SK-N-SH (cell line): Measurements from ENCODE around the gene PTPRS. TPM values are rescaled to one million over a fixed set of nuclear protein-coding genes. Genes with fewer than 3 reads are reported as not detected.

Experiments used
- CTCF ChIA-PET: fragments of 300-600, 350-600 bp; formaldehyde crosslinking; extraction: SDS; loops from one replicate; lab custom pipeline; 2021; lab: Yijun Ruan, JAX
- POLR2A ChIA-PET: fragments of 350-600 bp; sonication (Branson Sonifier 250); formaldehyde crosslinking; extraction: SDS; loops from one replicate; lab custom pipeline; 2020; ENCODE audit warnings: antibody characterized with exemption, inconsistent platforms; lab: Yijun Ruan, JAX
- DNase-seq: peaks from one replicate; pipeline ENCODE4 v3.0.0; 2012
- H2AFZ ChIP-seq: fragments of 200-600 bp; sonication (generic); 2 replicates; pipeline ENCODE4 v1.8.1; 2016; ENCODE audit warnings: antibody characterized with exemption, mild to moderate bottlenecking, low read depth
- H3F3A ChIP-seq: fragments of 200-600 bp; sonication (generic); replicated peaks from 2 replicates; pipeline ENCODE3; 2016; ENCODE audit warnings: antibody characterized with exemption, mild to moderate bottlenecking; ENCODE audit not compliant: insufficient read depth
- H3K27ac ChIP-seq, 2 experiments: fragments of 200-500 bp in 1 of 2; fragments of 200-600 bp in 1 of 2; sonication (Bioruptor generic) in 1 of 2; sonication (generic), shearing (Covaris generic) in 1 of 2; 2 replicates each; pipeline versions ENCODE4 v1.5.1 to v1.6.1; 2014 to 2016; ENCODE audit warnings: low read depth in 2 of 2, inconsistent platforms in 1 of 2, low read length in 1 of 2, mild to moderate bottlenecking in 1 of 2, mixed read lengths in 1 of 2
- H3K27me3 ChIP-seq: fragments of 200-600 bp; sonication (generic), shearing (Covaris generic); 2 replicates; pipeline ENCODE4 v1.6.1; 2016; ENCODE audit warnings: mixed run types; ENCODE audit not compliant: insufficient read depth
- H3K36me3 ChIP-seq, 2 experiments: fragments of 200-500 bp in 1 of 2; fragments of 200-600 bp in 1 of 2; sonication (Bioruptor generic) in 1 of 2; sonication (generic) in 1 of 2; replicated peaks in 1 of 2; 2 replicates each; pipeline versions ENCODE3 to v1.5.1; 2014 to 2016; ENCODE audit warnings: low read length in 1 of 2, mild to moderate bottlenecking in 1 of 2; ENCODE audit not compliant: insufficient read depth in 2 of 2, control insufficient read depth in 1 of 2
- H3K4me1 ChIP-seq, 2 experiments: fragments of 200-500 bp in 1 of 2; fragments of 200-600 bp in 1 of 2; sonication (Bioruptor generic) in 1 of 2; sonication (generic), shearing (Covaris generic) in 1 of 2; 2 replicates each; pipeline versions ENCODE4 v1.5.1 to v1.6.1; 2014 to 2016; ENCODE audit warnings: low read depth in 1 of 2, low read length in 1 of 2, mixed run types in 1 of 2; ENCODE audit not compliant: insufficient read depth in 2 of 2, control insufficient read depth in 1 of 2
- H3K4me2 ChIP-seq: fragments of 200-600 bp; sonication (generic), shearing (Covaris generic); 2 replicates; pipeline ENCODE4 v1.6.1; 2017; ENCODE audit warnings: mixed run types
- H3K4me3 ChIP-seq, 2 experiments: fragments of 200-500 bp in 1 of 2; fragments of 200-600 bp in 1 of 2; sonication (Bioruptor generic) in 1 of 2; sonication (generic), shearing (Covaris generic) in 1 of 2; 2 replicates each; pipeline versions ENCODE4 v1.5.1 to v1.8.1; 2014 to 2016; ENCODE audit warnings: low read depth in 2 of 2, inconsistent platforms in 1 of 2, low read length in 1 of 2, mild to moderate bottlenecking in 1 of 2, mixed read lengths in 1 of 2, moderate library complexity in 1 of 2
- H3K79me2 ChIP-seq: fragments of 200-600 bp; sonication (generic); 2 replicates; pipeline ENCODE4 v1.8.1; 2017; ENCODE audit warnings: mild to moderate bottlenecking; ENCODE audit not compliant: insufficient read depth
- H3K9ac ChIP-seq: fragments of 200-600 bp; sonication (generic); 2 replicates; pipeline ENCODE4 v1.6.1; 2017; ENCODE audit warnings: mixed run types
- H3K9me2 ChIP-seq: fragments of 200-600 bp; sonication (generic); 2 replicates; pipeline ENCODE4 v1.6.1; 2017; ENCODE audit warnings: mixed run types
- H3K9me3 ChIP-seq: fragments of 200-600 bp; sonication (generic); 2 replicates; pipeline ENCODE4 v1.6.1; 2017; ENCODE audit warnings: mixed run types, mild to moderate bottlenecking, moderate library complexity
- H4K20me1 ChIP-seq: fragments of 200-600 bp; sonication (generic); 2 replicates; pipeline ENCODE4 v1.6.1; 2017; ENCODE audit warnings: mild to moderate bottlenecking, mixed run types; ENCODE audit not compliant: insufficient read depth
- ELF1 ChIP-seq: IDR thresholded peaks from 2 replicates; pipeline ENCODE4 v1.4.0; 2012
- FOXJ3 ChIP-seq: sonication (generic); formaldehyde crosslinking; IDR thresholded peaks from 2 replicates; pipeline ENCODE4 v1.5.1; 2020; ENCODE audit warnings: mild to moderate bottlenecking, missing genetic modification reagents
- FOXM1 ChIP-seq: IDR thresholded peaks from 2 replicates; pipeline ENCODE4 v1.4.0; 2012; ENCODE audit warnings: low read depth, mild to moderate bottlenecking
- GATA2 ChIP-seq: sonication (generic); formaldehyde crosslinking; IDR thresholded peaks from 2 replicates; pipeline ENCODE4 v1.5.0; 2020; ENCODE audit warnings: mild to moderate bottlenecking, missing genetic modification reagents
- MAX ChIP-seq: IDR thresholded peaks from 2 replicates; pipeline ENCODE4 v1.4.0; 2012; ENCODE audit warnings: low read depth
- NFIC ChIP-seq: IDR thresholded peaks from 2 replicates; pipeline ENCODE4 v1.4.0; 2012; ENCODE audit warnings: borderline replicate concordance
- POLR2AphosphoS5 ChIP-seq: IDR thresholded peaks from 2 replicates; pipeline ENCODE4 v1.6.1; 2012; ENCODE audit warnings: low read depth, low read length
- REST ChIP-seq: IDR thresholded peaks from 2 replicates; pipeline ENCODE4 v1.6.1; 2012; ENCODE audit warnings: mild to moderate bottlenecking, low read depth, low read length, moderate library complexity
- SIN3A ChIP-seq: IDR thresholded peaks from 2 replicates; pipeline ENCODE4 v1.6.1; 2012; ENCODE audit warnings: low read depth, mild to moderate bottlenecking, low read length, moderate library complexity, borderline replicate concordance
- SMC3 ChIP-seq: IDR thresholded peaks from 2 replicates; pipeline ENCODE4 v1.6.1; 2012; ENCODE audit warnings: low read depth, low read length, improper control_type of control experiment
- TAF1 ChIP-seq: IDR thresholded peaks from 2 replicates; pipeline ENCODE4 v1.6.1; 2012; ENCODE audit warnings: low read depth, mild to moderate bottlenecking, low read length, moderate library complexity, borderline replicate concordance
- TCF12 ChIP-seq: IDR thresholded peaks from 2 replicates; pipeline ENCODE4 v1.4.0; 2012
- TEAD4 ChIP-seq: IDR thresholded peaks from 2 replicates; pipeline ENCODE4 v1.4.0; 2012; ENCODE audit warnings: mild to moderate bottlenecking, borderline replicate concordance; ENCODE audit not compliant: insufficient read depth
- YY1 ChIP-seq: IDR thresholded peaks from 2 replicates; pipeline ENCODE4 v1.4.0; 2012; ENCODE audit warnings: low read depth, mild to moderate bottlenecking
- ZBTB33 ChIP-seq: IDR thresholded peaks from 2 replicates; pipeline ENCODE4 v1.4.0; 2012; ENCODE audit warnings: low read depth, borderline replicate concordance
- WGBS: methylation state at CpG from one replicate; pipeline ENCODE4 v1.1.6; 2017; ENCODE audit warnings: low lambda C conversion rate; 5-methylcytosine and 5-hydroxymethylcytosine counted together
- polyA plus RNA-seq, 3 experiments: library from polyadenylated mRNA; depleted of rRNA; stranded (reverse); fragments of >200 nt; gene quantifications; 2 replicates each; pipeline ENCODE4 v1.2.3, GENCODE V29; 2012
- TF ChIP-seq, protein P1 (sequence below): fragments of 150-350 bp; IDR thresholded peaks from 2 replicates; pipeline ENCODE4 v1.6.1; 2017; ENCODE audit warnings: antibody characterized with exemption, low read length, low read depth, borderline replicate concordance
- TF ChIP-seq, protein P2 (sequence below): fragments of 150-350 bp; IDR thresholded peaks from 2 replicates; pipeline ENCODE4 v1.6.1; 2016; ENCODE audit warnings: mild to moderate bottlenecking, low read depth, low read length
- TF ChIP-seq, protein P3 (sequence below): fragments of 200-600 bp; sonication (generic); IDR thresholded peaks from 2 replicates; pipeline ENCODE4 v1.6.1; 2017; ENCODE audit warnings: antibody characterized with exemption, mild to moderate bottlenecking, moderate library complexity
- TF ChIP-seq, protein P4 (sequence below): IDR thresholded peaks from 2 replicates; pipeline ENCODE4; 2012
- TF ChIP-seq, protein P5 (sequence below): IDR thresholded peaks from 2 replicates; pipeline ENCODE4 v1.4.0; 2012; ENCODE audit warnings: low read depth, borderline replicate concordance

The PTPRS gene
- polyA plus RNA-seq, 1 of the 3 experiments (the other 2 are of a cell fraction): 91.0 TPM

- Histone ChIP-seq H4K20me1 (peaks cover 23% of the 10 kb centered on the region; the same call in 1 of the 2 replicates), H3K9me2 (no peaks in the 10 kb centered on the region), H3K9ac (no peak overlapping the region), H3K27ac (no peak overlapping the region), H2AFZ (no peak overlapping the region), H3K4me1 (no peaks in the 10 kb centered on the region), H3K79me2 (no peaks in the 10 kb centered on the region), H3K4me3 (no peak overlapping the region), H3K9me3 (no peaks in the 10 kb centered on the region), H3K27me3 (no peaks in the 10 kb centered on the region), H3K36me3 (no peaks in the 10 kb centered on the region), H3F3A (peaks cover 4% of the 10 kb centered on the region), H3K4me2 (no peak overlapping the region)
- CTCF ChIA-PET: interaction anchor here (1.2 kb wide), 1 partner anchor 13 kb away, joined by 5 read pairs; no protein-coding TSS in a partner anchor
- TF ChIP-seq SIN3A (no peak), YY1 (no peak), FOXM1 (no peak), FOXJ3 (no peak), SMC3 (no peak), REST (no peak), TCF12 (no peak), MAX (no peak), TEAD4 (no peak), POLR2AphosphoS5 (no peak), TAF1 (no peak), NFIC (no peak), GATA2 (no peak), ZBTB33 (no peak), ELF1 (no peak)
- TF ChIP-seq, protein P1, sequence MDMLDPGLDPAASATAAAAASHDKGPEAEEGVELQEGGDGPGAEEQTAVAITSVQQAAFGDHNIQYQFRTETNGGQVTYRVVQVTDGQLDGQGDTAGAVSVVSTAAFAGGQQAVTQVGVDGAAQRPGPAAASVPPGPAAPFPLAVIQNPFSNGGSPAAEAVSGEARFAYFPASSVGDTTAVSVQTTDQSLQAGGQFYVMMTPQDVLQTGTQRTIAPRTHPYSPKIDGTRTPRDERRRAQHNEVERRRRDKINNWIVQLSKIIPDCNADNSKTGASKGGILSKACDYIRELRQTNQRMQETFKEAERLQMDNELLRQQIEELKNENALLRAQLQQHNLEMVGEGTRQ: no peak
- TF ChIP-seq, protein P2, sequence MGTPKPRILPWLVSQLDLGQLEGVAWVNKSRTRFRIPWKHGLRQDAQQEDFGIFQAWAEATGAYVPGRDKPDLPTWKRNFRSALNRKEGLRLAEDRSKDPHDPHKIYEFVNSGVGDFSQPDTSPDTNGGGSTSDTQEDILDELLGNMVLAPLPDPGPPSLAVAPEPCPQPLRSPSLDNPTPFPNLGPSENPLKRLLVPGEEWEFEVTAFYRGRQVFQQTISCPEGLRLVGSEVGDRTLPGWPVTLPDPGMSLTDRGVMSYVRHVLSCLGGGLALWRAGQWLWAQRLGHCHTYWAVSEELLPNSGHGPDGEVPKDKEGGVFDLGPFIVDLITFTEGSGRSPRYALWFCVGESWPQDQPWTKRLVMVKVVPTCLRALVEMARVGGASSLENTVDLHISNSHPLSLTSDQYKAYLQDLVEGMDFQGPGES: no peak
- TF ChIP-seq, protein P3, sequence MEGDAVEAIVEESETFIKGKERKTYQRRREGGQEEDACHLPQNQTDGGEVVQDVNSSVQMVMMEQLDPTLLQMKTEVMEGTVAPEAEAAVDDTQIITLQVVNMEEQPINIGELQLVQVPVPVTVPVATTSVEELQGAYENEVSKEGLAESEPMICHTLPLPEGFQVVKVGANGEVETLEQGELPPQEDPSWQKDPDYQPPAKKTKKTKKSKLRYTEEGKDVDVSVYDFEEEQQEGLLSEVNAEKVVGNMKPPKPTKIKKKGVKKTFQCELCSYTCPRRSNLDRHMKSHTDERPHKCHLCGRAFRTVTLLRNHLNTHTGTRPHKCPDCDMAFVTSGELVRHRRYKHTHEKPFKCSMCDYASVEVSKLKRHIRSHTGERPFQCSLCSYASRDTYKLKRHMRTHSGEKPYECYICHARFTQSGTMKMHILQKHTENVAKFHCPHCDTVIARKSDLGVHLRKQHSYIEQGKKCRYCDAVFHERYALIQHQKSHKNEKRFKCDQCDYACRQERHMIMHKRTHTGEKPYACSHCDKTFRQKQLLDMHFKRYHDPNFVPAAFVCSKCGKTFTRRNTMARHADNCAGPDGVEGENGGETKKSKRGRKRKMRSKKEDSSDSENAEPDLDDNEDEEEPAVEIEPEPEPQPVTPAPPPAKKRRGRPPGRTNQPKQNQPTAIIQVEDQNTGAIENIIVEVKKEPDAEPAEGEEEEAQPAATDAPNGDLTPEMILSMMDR: no peak
- TF ChIP-seq, protein P4, sequence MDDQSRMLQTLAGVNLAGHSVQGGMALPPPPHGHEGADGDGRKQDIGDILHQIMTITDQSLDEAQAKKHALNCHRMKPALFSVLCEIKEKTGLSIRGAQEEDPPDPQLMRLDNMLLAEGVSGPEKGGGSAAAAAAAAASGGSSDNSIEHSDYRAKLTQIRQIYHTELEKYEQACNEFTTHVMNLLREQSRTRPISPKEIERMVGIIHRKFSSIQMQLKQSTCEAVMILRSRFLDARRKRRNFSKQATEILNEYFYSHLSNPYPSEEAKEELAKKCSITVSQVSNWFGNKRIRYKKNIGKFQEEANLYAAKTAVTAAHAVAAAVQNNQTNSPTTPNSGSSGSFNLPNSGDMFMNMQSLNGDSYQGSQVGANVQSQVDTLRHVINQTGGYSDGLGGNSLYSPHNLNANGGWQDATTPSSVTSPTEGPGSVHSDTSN: no peak
- TF ChIP-seq, protein P5, sequence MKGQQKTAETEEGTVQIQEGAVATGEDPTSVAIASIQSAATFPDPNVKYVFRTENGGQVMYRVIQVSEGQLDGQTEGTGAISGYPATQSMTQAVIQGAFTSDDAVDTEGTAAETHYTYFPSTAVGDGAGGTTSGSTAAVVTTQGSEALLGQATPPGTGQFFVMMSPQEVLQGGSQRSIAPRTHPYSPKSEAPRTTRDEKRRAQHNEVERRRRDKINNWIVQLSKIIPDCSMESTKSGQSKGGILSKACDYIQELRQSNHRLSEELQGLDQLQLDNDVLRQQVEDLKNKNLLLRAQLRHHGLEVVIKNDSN: no peak
- POLR2A ChIA-PET: no interaction called here
- WGBS: 94% methylated on average over 11 of the region's 11 CpGs
- no peak for DNase-seq
Measured at GRCh38 chr19:5329141-5329540, 11.5 kb downstream of the PTPRS start.
